Progenitor cell of endocrine pancreas (in vitro differentiated cells): ENCODE results near the gene PLAC8L1. TPM values are rescaled to one million over a fixed set of nuclear protein-coding genes. Genes with fewer than 3 reads are reported as not detected.
"Not testable (repeated sequence)": the region's sequence is repeated elsewhere in the genome, so short reads cannot be mapped to it uniquely, and the experiment has no call there.

Experiments
- DNase-seq: peaks from one replicate; pipeline ENCODE4 v3.0.0; 2021; ENCODE audit warnings: low spot score; ENCODE audit not compliant: unreplicated experiment
- H3K27ac Mint-ChIP-seq: 2 replicates; pipeline ENCODE4 v1.8.0; 2021; ENCODE audit warnings: mild to moderate bottlenecking, moderate library complexity, mixed read lengths
- H3K27me3 Mint-ChIP-seq: 2 replicates; pipeline ENCODE4 v1.8.0; 2021; ENCODE audit warnings: mixed read lengths
- H3K36me3 Mint-ChIP-seq: 2 replicates; pipeline ENCODE4 v1.8.0; 2022; ENCODE audit warnings: mixed read lengths; ENCODE audit not compliant: insufficient read depth
- H3K4me1 Mint-ChIP-seq: 2 replicates; pipeline ENCODE4 v1.8.0; 2021; ENCODE audit warnings: low read depth, mixed read lengths
- H3K4me3 Mint-ChIP-seq: 2 replicates; pipeline ENCODE4 v1.8.0; 2021; ENCODE audit warnings: low read depth, mild to moderate bottlenecking, moderate library complexity, mixed read lengths
- H3K9me3 Mint-ChIP-seq: 2 replicates; pipeline ENCODE4 v1.8.0; 2021; ENCODE audit warnings: low read depth, mixed read lengths
- CTCF ChIP-seq: fragments of 200-600 bp; sonication (generic); IDR thresholded peaks from one replicate; pipeline ENCODE4 v1.5.0; 2021; ENCODE audit warnings: antibody characterized with exemption, mild to moderate bottlenecking; ENCODE audit not compliant: unreplicated experiment
- total RNA-seq: library from RNA; stranded (reverse); gene quantifications from 2 replicates; pipeline ENCODE4 v1.2.1, GENCODE V29; 2021

The PLAC8L1 gene
- total RNA-seq, 1 donor from 2014 or later: 2.0 TPM

- Mint-ChIP-seq H3K27ac (no peak overlapping the region), H3K4me1 (no peaks in the 10 kb centered on the region), H3K9me3 (no peaks in the 10 kb centered on the region), H3K27me3 (no peaks in the 10 kb centered on the region), H3K36me3 (peaks cover 10% of the 10 kb centered on the region), H3K4me3 (no peak overlapping the region)
- no peak for TF ChIP-seq CTCF
- no peak for DNase-seq
These were observed 6.0 kb upstream of the PLAC8L1 start for GRCh38 chr5:146111409-146111808.

- Mint-ChIP-seq H3K4me1 (no peaks in the 10 kb centered on the region), H3K27ac (peak overlapping the region; percentile 26), H3K9me3 (no peaks in the 10 kb centered on the region), H3K4me3 (no peak overlapping the region), H3K36me3 (peaks cover 7% of the 10 kb centered on the region), H3K27me3 (no peaks in the 10 kb centered on the region)
- no peak for TF ChIP-seq CTCF
- DNase-seq: no peak
These were observed 4.0 kb upstream of the PLAC8L1 start for GRCh38 chr5:146109379-146109778.

- not testable (repeated sequence) for H3K4me3 Mint-ChIP-seq, H3K4me1 Mint-ChIP-seq, H3K27me3 Mint-ChIP-seq, H3K9me3 Mint-ChIP-seq, DNase-seq, H3K27ac Mint-ChIP-seq, H3K36me3 Mint-ChIP-seq
These were observed 3.5 kb upstream of the PLAC8L1 start for GRCh38 chr5:146108870-146109269.

DNA sequence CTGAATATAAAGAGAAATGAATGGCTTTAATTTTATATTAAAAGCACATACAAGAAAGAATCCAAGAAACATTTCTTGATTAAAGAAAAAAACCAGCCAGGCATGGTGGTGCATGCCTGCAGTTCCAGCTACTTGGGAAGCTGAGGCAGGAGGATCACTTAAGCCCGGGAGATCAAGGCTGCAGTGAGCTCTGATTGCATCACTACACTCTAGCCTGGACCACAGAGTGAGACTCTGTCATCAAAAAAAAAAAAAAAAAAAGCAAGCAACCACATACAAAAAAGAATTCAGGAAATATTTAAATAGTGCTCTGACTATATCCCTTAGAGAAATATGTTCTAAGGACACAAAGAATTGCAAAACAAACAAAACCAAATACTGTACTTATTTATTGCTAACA, 2.5 kb upstream of the PLAC8L1 start:
- no peak for TF ChIP-seq CTCF
- no peaks in the 10 kb centered on the region for H3K27me3 Mint-ChIP-seq
- no peaks in the 10 kb centered on the region for H3K4me1 Mint-ChIP-seq
- DNase-seq: no peak
- peaks cover 9% of the 10 kb centered on the region for H3K36me3 Mint-ChIP-seq
- no peaks in the 10 kb centered on the region for H3K9me3 Mint-ChIP-seq
- no peak overlapping the region for H3K4me3 Mint-ChIP-seq
- no peak overlapping the region for H3K27ac Mint-ChIP-seq

GRCh38 chr5:146103594-146103993, 1.8 kb downstream of the PLAC8L1 start:
- no peak for DNase-seq
- H3K4me1 Mint-ChIP-seq: no peaks in the 10 kb centered on the region
- peaks cover 3% of the 10 kb centered on the region for H3K36me3 Mint-ChIP-seq
- H3K27ac Mint-ChIP-seq: no peak overlapping the region
- H3K4me3 Mint-ChIP-seq: no peak overlapping the region
- no peak for TF ChIP-seq CTCF
- no peaks in the 10 kb centered on the region for H3K9me3 Mint-ChIP-seq
- no peaks in the 10 kb centered on the region for H3K27me3 Mint-ChIP-seq

GRCh38 chr5:146101646-146102045, 3.7 kb downstream of the PLAC8L1 start:
- Mint-ChIP-seq H3K9me3 (no peaks in the 10 kb centered on the region), H3K4me1 (no peaks in the 10 kb centered on the region), H3K36me3 (peaks cover 3% of the 10 kb centered on the region), H3K27me3 (no peaks in the 10 kb centered on the region), H3K27ac (no peak overlapping the region), H3K4me3 (no peak overlapping the region)
- no peak for TF ChIP-seq CTCF
- no peak for DNase-seq
